Bronchial epithelial cell (primary cell): Measurements from ENCODE around the gene TFE3. TPM values are rescaled to one million over a fixed set of nuclear protein-coding genes. Genes with fewer than 3 reads are reported as not detected.
A peak's percentile ranks its signal among the peaks of the same experiment; 100 is the strongest.

ENCODE experiments used
- DNase-seq: peaks from one replicate; pipeline ENCODE4 v3.0.0-alpha.2; 2010; ENCODE audit warnings: low read depth
- FAIRE-seq: peaks from 2 replicates; lab custom pipeline; 2011; peaks lifted over from hg19 to GRCh38; lab: Jason Lieb, UNC
- H3K27me3 ChIP-seq: 2 replicates; pipeline ENCODE4 v1.5.1; 2011; ENCODE audit warnings: low read length; ENCODE audit not compliant: control insufficient read depth, insufficient read depth
- H3K36me3 ChIP-seq: 2 replicates; pipeline ENCODE4 v1.5.1; 2011; ENCODE audit warnings: low read length; ENCODE audit not compliant: control insufficient read depth, insufficient read depth
- H3K4me3 ChIP-seq: 2 replicates; pipeline ENCODE4 v1.5.1; 2011; ENCODE audit warnings: mild to moderate bottlenecking, low read depth, low read length, control low read depth
- CTCF ChIP-seq: IDR thresholded peaks from 2 replicates; pipeline ENCODE4 v1.5.1; 2011; ENCODE audit warnings: mild to moderate bottlenecking, moderate library complexity, low read length, control low read depth, inconsistent platforms; ENCODE audit not compliant: insufficient read depth, severe bottlenecking
- total RNA-seq: library from RNA; depleted of rRNA; stranded (reverse); fragments of >200 nt; gene quantifications from 2 replicates; pipeline ENCODE4 v1.2.1, GENCODE V29; 2014

TFE3 gene, protein sequence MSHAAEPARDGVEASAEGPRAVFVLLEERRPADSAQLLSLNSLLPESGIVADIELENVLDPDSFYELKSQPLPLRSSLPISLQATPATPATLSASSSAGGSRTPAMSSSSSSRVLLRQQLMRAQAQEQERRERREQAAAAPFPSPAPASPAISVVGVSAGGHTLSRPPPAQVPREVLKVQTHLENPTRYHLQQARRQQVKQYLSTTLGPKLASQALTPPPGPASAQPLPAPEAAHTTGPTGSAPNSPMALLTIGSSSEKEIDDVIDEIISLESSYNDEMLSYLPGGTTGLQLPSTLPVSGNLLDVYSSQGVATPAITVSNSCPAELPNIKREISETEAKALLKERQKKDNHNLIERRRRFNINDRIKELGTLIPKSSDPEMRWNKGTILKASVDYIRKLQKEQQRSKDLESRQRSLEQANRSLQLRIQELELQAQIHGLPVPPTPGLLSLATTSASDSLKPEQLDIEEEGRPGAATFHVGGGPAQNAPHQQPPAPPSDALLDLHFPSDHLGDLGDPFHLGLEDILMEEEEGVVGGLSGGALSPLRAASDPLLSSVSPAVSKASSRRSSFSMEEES
- total RNA-seq = 8.7 and 14.8 TPM in 2 replicates

GRCh38 chrX:49043220-49043986 is at the start of gene TFE3:
TSS of gene TFE3 (minus strand) at chrX:49043357. CDS start at chrX:49043226, 131 bp downstream.
- TF ChIP-seq CTCF = peak; percentile 59
- Histone ChIP-seq H3K36me3 (peaks cover 9% of the 10 kb centered on the region), H3K27me3 (no peaks in the 10 kb centered on the region), H3K4me3 (peak within 1 kb of the TSS; percentile 71)
- FAIRE-seq (peak; percentile 32), DNase-seq (peak; percentile 96)

- DNase-seq (no peak), FAIRE-seq (no peak)
- Histone ChIP-seq H3K36me3 (no peaks in the 10 kb centered on the region), H3K4me3 (no peak overlapping the region), H3K27me3 (no peaks in the 10 kb centered on the region)
- TF ChIP-seq CTCF = no peak
Observed at GRCh38 chrX:49089553-49089952, 46.4 kb upstream of the TFE3 start.

DNA sequence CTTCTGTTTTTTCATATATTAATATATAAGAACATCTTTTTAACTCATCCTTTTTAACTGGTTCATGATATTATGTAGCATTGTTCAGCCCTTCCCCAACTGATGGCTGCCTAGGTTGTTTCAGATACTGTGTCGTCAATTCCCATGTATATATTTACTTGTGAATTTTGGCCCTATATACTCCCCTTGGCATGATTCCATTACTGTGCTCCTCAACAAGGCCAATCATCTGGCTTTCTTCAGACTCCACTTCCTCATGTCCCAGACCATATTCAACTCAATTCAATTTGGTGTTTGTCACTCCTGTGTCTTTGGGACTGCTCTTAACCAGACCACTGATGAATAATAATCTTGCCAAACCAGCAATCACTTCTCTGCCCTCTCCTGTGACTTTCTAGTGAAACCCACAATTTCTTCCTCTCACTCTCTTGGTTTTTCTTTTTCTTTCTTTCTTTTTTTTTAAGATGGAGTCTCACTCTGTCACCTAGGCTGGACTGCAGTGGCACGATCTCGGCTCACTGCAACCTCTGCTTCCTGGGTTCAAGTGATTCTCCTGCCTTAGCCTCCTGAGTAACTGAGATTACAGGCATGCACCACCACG is 39.2 kb upstream of the TFE3 start:
- FAIRE-seq = no peak
- no peaks in the 10 kb centered on the region for H3K27me3 ChIP-seq
- no peak for TF ChIP-seq CTCF

DNA sequence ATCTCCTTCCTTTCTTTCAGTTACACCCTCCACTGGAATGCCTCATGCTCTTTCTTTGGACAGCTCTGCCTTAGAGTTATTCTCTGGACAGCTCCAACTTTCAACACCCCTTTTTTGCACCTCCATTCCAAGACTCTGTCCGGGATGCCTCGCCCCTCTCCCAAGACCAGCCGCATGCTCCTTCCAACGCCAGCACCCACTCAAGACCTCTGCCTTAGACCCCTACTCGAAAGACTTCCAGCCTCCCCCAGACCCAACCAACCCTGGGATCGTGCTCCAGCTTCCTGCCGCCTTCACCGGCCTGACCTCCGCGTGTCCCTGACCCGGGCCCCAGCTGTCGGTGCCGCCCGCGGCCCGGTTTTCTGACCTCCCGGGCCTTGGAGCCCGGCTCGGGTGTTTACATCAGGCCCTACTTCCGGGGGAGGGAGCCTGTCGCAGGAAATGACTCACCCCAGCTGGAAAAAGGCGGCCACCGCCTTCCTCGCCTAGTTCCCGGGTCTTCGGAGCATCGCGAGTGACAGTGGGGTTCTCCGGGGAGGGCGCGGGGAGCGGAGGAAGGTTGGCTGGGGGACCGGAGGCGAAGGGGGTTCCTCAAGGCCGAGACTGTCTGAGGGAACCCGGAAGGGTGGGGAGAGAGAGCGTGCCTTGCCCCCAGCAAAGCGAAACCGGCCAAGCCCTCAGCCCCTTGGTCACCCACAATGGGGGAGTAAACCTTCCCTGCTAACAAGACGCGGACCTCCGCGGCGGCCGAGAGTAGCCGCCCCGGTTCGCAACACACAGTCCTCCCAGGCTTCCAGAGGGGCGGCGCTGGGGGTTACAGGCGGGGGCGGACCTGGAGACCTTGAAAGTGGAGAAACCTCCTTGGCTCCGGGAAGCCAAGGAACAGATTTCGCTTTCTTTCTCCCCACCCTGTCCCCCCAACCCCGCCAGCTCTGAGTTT is 36.6 kb upstream of the TFE3 start, which contains the start of gene WDR45:
WDR45 (minus strand) TSS at position 399 of the 940 bp plus-strand sequence. CDS start 1,792 bp downstream, outside the sequence.
- TF ChIP-seq CTCF = no peak
- FAIRE-seq (no peak), DNase-seq (peak; percentile 49)
- peak within 1 kb of the TSS; percentile 67 for H3K4me3 ChIP-seq
- H3K27me3 ChIP-seq = no peaks in the 10 kb centered on the region
- H3K36me3 ChIP-seq = peaks cover 7% of the 10 kb centered on the region

More for the DNA sequence above, 39.2 kb upstream of the TFE3 start:
- no peak overlapping the region for H3K4me3 ChIP-seq
- DNase-seq = no peak
- peaks cover 3% of the 10 kb centered on the region for H3K36me3 ChIP-seq

GRCh38 chrX:49077941-49078340 is 34.8 kb upstream of the TFE3 start:
- no peak overlapping the region for H3K4me3 ChIP-seq
- H3K27me3 ChIP-seq = no peaks in the 10 kb centered on the region
- DNase-seq (no peak), FAIRE-seq (no peak)
- no peak for TF ChIP-seq CTCF
- peaks cover 7% of the 10 kb centered on the region for H3K36me3 ChIP-seq
